ENCODE results near the gene HDGFL3.

The HDGFL3 gene

DNA sequence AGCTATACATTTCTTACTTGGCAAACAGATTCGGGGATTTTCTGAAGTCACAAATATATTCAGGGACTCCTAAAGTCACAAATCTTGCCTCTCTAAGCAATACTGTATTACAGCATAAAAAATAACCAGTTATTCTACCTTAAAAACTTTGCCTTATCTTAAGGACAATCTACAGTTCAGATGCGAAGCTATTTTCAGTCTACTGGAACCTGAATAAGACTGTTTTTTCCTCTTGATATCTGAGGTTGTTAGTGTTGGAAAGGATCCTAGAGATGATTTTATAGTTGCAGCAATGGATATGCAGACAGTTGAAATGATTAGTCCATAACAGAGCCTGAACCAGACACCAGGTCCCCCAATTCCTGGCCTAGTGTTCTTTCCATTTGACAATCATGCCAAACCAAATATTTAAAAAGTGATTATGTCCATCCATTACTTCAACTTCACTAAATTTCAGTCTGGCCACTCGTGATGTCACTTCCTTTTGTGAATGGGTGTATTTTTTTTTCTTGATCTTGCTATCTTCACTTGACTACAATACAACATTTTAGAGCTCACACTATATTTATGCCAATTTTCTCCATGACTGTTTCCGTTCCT is 1.8 kb downstream of the HDGFL3 start:
- Histone ChIP-seq H3K4me1 (ENCODE audit: insufficient read depth, insufficient read length) (peaks cover 1% of the 10 kb centered on the region), H3K4me3 (ENCODE audit: insufficient read length, low read depth) (peak overlapping the region; percentile 83), H3K9ac (ENCODE audit: insufficient read length, low read depth) (peak overlapping the region; percentile 92), H3K9me3 (ENCODE audit: insufficient read depth, low read length) (no peaks in the 10 kb centered on the region), H3K36me3 (ENCODE audit: insufficient read depth, insufficient read length, low read length) (peaks cover 6% of the 10 kb centered on the region), H3K27me3 (ENCODE audit: insufficient read depth, insufficient read length) (no peaks in the 10 kb centered on the region)
- TF ChIP-seq ZNF274 (IDR thresholded peaks at IDR 0.05; ENCODE audit: low read depth, low read length) (no peak), SUZ12 (IDR thresholded peaks at IDR 0.05; ENCODE audit: extremely low read depth, insufficient read depth, insufficient read length) (no peak), YY1 (IDR thresholded peaks at IDR 0.05; ENCODE audit: insufficient read depth, insufficient read length) (no peak)
- DNase-seq (ENCODE audit: low read depth, low spot score) = no peak

DNA sequence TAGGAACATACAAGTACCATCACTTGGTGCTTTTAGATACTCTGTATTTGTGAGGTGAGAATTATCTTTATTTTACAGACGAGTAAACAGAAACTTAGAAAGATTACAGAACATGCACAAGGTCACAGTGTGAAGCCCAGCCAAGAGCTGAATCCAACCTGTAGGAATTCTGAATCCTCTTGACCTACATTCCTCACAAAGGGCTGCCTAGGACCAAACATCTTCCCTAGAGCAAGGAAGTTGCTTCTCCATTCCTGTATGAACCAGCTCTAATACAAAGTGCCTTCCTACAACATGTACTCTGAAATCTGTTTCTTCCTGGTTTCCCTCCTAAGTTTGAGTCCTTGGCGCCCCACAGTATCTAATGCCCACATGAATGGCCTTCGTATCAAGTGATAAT is 2.9 kb downstream of the HDGFL3 start:
- TF ChIP-seq YY1 (IDR thresholded peaks at IDR 0.05; ENCODE audit: insufficient read depth, insufficient read length) (no peak), SUZ12 (IDR thresholded peaks at IDR 0.05; ENCODE audit: extremely low read depth, insufficient read depth, insufficient read length) (no peak), ZNF274 (IDR thresholded peaks at IDR 0.05; ENCODE audit: low read depth, low read length) (no peak)
- Histone ChIP-seq H3K4me1 (ENCODE audit: insufficient read depth, insufficient read length) (peaks cover 1% of the 10 kb centered on the region), H3K9me3 (ENCODE audit: insufficient read depth, low read length) (no peaks in the 10 kb centered on the region), H3K27me3 (ENCODE audit: insufficient read depth, insufficient read length) (no peaks in the 10 kb centered on the region), H3K4me3 (ENCODE audit: insufficient read length, low read depth) (no peak overlapping the region), H3K9ac (ENCODE audit: insufficient read length, low read depth) (no peak overlapping the region), H3K36me3 (ENCODE audit: insufficient read depth, insufficient read length, low read length) (peaks cover 6% of the 10 kb centered on the region)
- DNase-seq (ENCODE audit: low read depth, low spot score) = peak; percentile 13

DNA sequence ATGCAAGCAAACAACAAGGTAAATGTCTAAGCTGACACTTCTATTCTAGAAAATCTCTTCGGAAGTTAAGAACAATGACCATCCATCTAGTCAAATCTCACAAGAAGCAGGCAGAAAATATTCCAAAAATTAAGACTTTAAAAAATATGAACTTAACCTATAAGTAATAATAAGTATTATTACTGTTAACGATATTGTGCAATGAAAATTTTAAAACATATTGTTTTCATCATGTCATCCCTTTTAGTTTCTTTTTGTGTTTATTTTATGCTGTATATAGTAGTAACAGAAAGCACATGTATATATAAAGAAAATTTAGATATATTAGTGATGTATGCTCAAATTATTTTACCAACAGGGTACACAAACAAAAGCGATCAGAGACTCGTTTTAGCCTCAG is 4.1 kb downstream of the HDGFL3 start:
- Histone ChIP-seq H3K27me3 (ENCODE audit: insufficient read depth, insufficient read length) (no peaks in the 10 kb centered on the region), H3K4me1 (ENCODE audit: insufficient read depth, insufficient read length) (peaks cover 1% of the 10 kb centered on the region), H3K36me3 (ENCODE audit: insufficient read depth, insufficient read length, low read length) (peaks cover 6% of the 10 kb centered on the region), H3K9ac (ENCODE audit: insufficient read length, low read depth) (no peak overlapping the region), H3K9me3 (ENCODE audit: insufficient read depth, low read length) (no peaks in the 10 kb centered on the region), H3K4me3 (ENCODE audit: insufficient read length, low read depth) (no peak overlapping the region)
- TF ChIP-seq YY1 (IDR thresholded peaks at IDR 0.05; ENCODE audit: insufficient read depth, insufficient read length) (no peak), ZNF274 (IDR thresholded peaks at IDR 0.05; ENCODE audit: low read depth, low read length) (no peak), SUZ12 (IDR thresholded peaks at IDR 0.05; ENCODE audit: extremely low read depth, insufficient read depth, insufficient read length) (no peak)
- DNase-seq (ENCODE audit: low read depth, low spot score) = no peak

- DNase-seq (ENCODE audit: low read depth, low spot score) = no peak
- H3K36me3 ChIP-seq (ENCODE audit: insufficient read depth, insufficient read length, low read length) = peaks cover 6% of the 10 kb centered on the region
- no peak overlapping the region for H3K9ac ChIP-seq (ENCODE audit: insufficient read length, low read depth)
- no peak overlapping the region for H3K4me3 ChIP-seq (ENCODE audit: insufficient read length, low read depth)
- H3K27me3 ChIP-seq (ENCODE audit: insufficient read depth, insufficient read length) = no peaks in the 10 kb centered on the region
- no peaks in the 10 kb centered on the region for H3K9me3 ChIP-seq (ENCODE audit: insufficient read depth, low read length)
- TF ChIP-seq YY1 (IDR thresholded peaks at IDR 0.05; ENCODE audit: insufficient read depth, insufficient read length) (no peak), ZNF274 (IDR thresholded peaks at IDR 0.05; ENCODE audit: low read depth, low read length) (no peak), SUZ12 (IDR thresholded peaks at IDR 0.05; ENCODE audit: extremely low read depth, insufficient read depth, insufficient read length) (no peak)
- peaks cover under 1% of the 10 kb centered on the region for H3K4me1 ChIP-seq (ENCODE audit: insufficient read depth, insufficient read length)
Measured at GRCh38 chr15:83200589-83200988, 7.0 kb downstream of the HDGFL3 start.

GRCh38 chr15:83200162-83200561 is 7.5 kb downstream of the HDGFL3 start:
- Histone ChIP-seq H3K4me3 (ENCODE audit: insufficient read length, low read depth) (no peak overlapping the region), H3K9ac (ENCODE audit: insufficient read length, low read depth) (no peak overlapping the region), H3K9me3 (ENCODE audit: insufficient read depth, low read length) (no peaks in the 10 kb centered on the region), H3K36me3 (ENCODE audit: insufficient read depth, insufficient read length, low read length) (peaks cover 6% of the 10 kb centered on the region), H3K4me1 (ENCODE audit: insufficient read depth, insufficient read length) (no peaks in the 10 kb centered on the region), H3K27me3 (ENCODE audit: insufficient read depth, insufficient read length) (no peaks in the 10 kb centered on the region)
- no peak for TF ChIP-seq YY1 (IDR thresholded peaks at IDR 0.05; ENCODE audit: insufficient read depth, insufficient read length)
- TF ChIP-seq SUZ12 (IDR thresholded peaks at IDR 0.05; ENCODE audit: extremely low read depth, insufficient read depth, insufficient read length) = no peak
- TF ChIP-seq ZNF274 (IDR thresholded peaks at IDR 0.05; ENCODE audit: low read depth, low read length) = no peak
- DNase-seq (ENCODE audit: low read depth, low spot score) = no peak

- no peak overlapping the region for H3K9ac ChIP-seq (ENCODE audit: insufficient read length, low read depth)
- 0 out of 2 replicates have a peak, but pooled peaks cover under 1% of the 10 kb centered on the region for H3K9me3 ChIP-seq (ENCODE audit: insufficient read depth, low read length)
- no peaks in the 10 kb centered on the region for H3K4me1 ChIP-seq (ENCODE audit: insufficient read depth, insufficient read length)
- no peak overlapping the region for H3K4me3 ChIP-seq (ENCODE audit: insufficient read length, low read depth)
- no peaks in the 10 kb centered on the region for H3K27me3 ChIP-seq (ENCODE audit: insufficient read depth, insufficient read length)
- TF ChIP-seq ZNF274 (IDR thresholded peaks at IDR 0.05; ENCODE audit: low read depth, low read length) (no peak), YY1 (IDR thresholded peaks at IDR 0.05; ENCODE audit: insufficient read depth, insufficient read length) (no peak), SUZ12 (IDR thresholded peaks at IDR 0.05; ENCODE audit: extremely low read depth, insufficient read depth, insufficient read length) (no peak)
- DNase-seq (ENCODE audit: low read depth, low spot score) = no peak
- peaks cover 6% of the 10 kb centered on the region for H3K36me3 ChIP-seq (ENCODE audit: insufficient read depth, insufficient read length, low read length)
Measured at GRCh38 chr15:83199288-83199687, 8.3 kb downstream of the HDGFL3 start.

GRCh38 chr15:83198476-83198875 is 9.1 kb downstream of the HDGFL3 start:
- H3K27me3 ChIP-seq (ENCODE audit: insufficient read depth, insufficient read length) = no peaks in the 10 kb centered on the region
- H3K9me3 ChIP-seq (ENCODE audit: insufficient read depth, low read length) = 0 out of 2 replicates have a peak, but pooled peaks cover 6% of the 10 kb centered on the region
- H3K4me3 ChIP-seq (ENCODE audit: insufficient read length, low read depth) = no peak overlapping the region
- TF ChIP-seq SUZ12 (IDR thresholded peaks at IDR 0.05; ENCODE audit: extremely low read depth, insufficient read depth, insufficient read length) (no peak), YY1 (IDR thresholded peaks at IDR 0.05; ENCODE audit: insufficient read depth, insufficient read length) (no peak), ZNF274 (IDR thresholded peaks at IDR 0.05; ENCODE audit: low read depth, low read length) (no peak)
- H3K36me3 ChIP-seq (ENCODE audit: insufficient read depth, insufficient read length, low read length) = peaks cover 3% of the 10 kb centered on the region
- H3K4me1 ChIP-seq (ENCODE audit: insufficient read depth, insufficient read length) = no peaks in the 10 kb centered on the region
- H3K9ac ChIP-seq (ENCODE audit: insufficient read length, low read depth) = no peak overlapping the region
- no peak for DNase-seq (ENCODE audit: low read depth, low spot score)
